Measurements from ENCODE around the gene XYLT1.

XYLT1 gene

GRCh38 chr16:17058471-17058870 lies 412.3 kb downstream of the XYLT1 start (continued):
- no peak for TF ChIP-seq GLI2 (tag by site-specific recombination; IDR thresholded peaks at IDR 0.05; ENCODE audit: borderline replicate concordance, low read depth)
- TF ChIP-seq ZNF76 (tag by site-specific recombination; IDR thresholded peaks at IDR 0.05; ENCODE audit: borderline replicate concordance, low read depth), result no peak
- no peak for TF ChIP-seq BCL6B (tag by site-specific recombination; IDR thresholded peaks at IDR 0.05)
- TF ChIP-seq ZNF2 (tag by site-specific recombination; IDR thresholded peaks at IDR 0.05), result no peak

GRCh38 chr16:17056666-17057065 lies 414.1 kb downstream of the XYLT1 start:
- no peaks in the 10 kb centered on the region for H3K9me3 ChIP-seq (ENCODE audit: control insufficient read depth, insufficient read depth, low read depth, low read length)
- no peak overlapping the region for H3K4me3 ChIP-seq (ENCODE audit: low read depth, low read length)
- CTCF ChIA-PET, result no interaction called here
- no peak overlapping the region for H3K27ac ChIP-seq (ENCODE audit: extremely low read depth, low read depth, low read length)
- TF ChIP-seq HOXC10 (CRISPR knock-in tag; IDR thresholded peaks at IDR 0.05) (no peak), ZNF354C (tag by site-specific recombination; IDR thresholded peaks at IDR 0.05; ENCODE audit: borderline replicate concordance, low read depth) (no peak), BCL11B (tag by site-specific recombination; IDR thresholded peaks at IDR 0.05; ENCODE audit: low read depth) (no peak), HIC1 (tag by site-specific recombination; IDR thresholded peaks at IDR 0.05) (no peak), ELK4 (IDR thresholded peaks at IDR 0.05; ENCODE audit: borderline replicate concordance, low read depth, low read length) (no peak)
- POLR2A ChIA-PET, result no interaction called here
- H3K36me3 ChIP-seq (ENCODE audit: control insufficient read depth in 2 of 2, insufficient read depth in 1 of 2, low read length in 2 of 2), result no peaks in the 10 kb centered on the region
- H3K4me1 ChIP-seq (ENCODE audit: control insufficient read depth, insufficient read depth, low read length), result no peaks in the 10 kb centered on the region

GRCh38 chr16:17053536-17054160 lies 417.1 kb downstream of the XYLT1 start:
- Histone ChIP-seq H3K4me3 (ENCODE audit: low read depth, low read length) (no peak overlapping the region), H3K9me3 (ENCODE audit: control insufficient read depth, insufficient read depth, low read depth, low read length) (no peaks in the 10 kb centered on the region), H3K36me3 (ENCODE audit: control insufficient read depth in 2 of 2, insufficient read depth in 1 of 2, low read length in 2 of 2) (no peaks in the 10 kb centered on the region), H3K27ac (ENCODE audit: extremely low read depth, low read depth, low read length) (no peak overlapping the region), H3K4me1 (ENCODE audit: control insufficient read depth, insufficient read depth, low read length) (no peaks in the 10 kb centered on the region)
- TF ChIP-seq ZNF596 (tag by site-specific recombination; IDR thresholded peaks at IDR 0.05) (no peak), ZNF473 (tag by site-specific recombination; IDR thresholded peaks at IDR 0.05) (no peak), ZNF791 (tag by site-specific recombination; IDR thresholded peaks at IDR 0.05) (no peak), ZNF626 (tag by site-specific recombination; IDR thresholded peaks at IDR 0.05) (no peak), ZNF37A (tag by site-specific recombination; IDR thresholded peaks at IDR 0.05) (no peak), ZXDB (tag by site-specific recombination; IDR thresholded peaks at IDR 0.05) (no peak), ZNF623 (tag by site-specific recombination; IDR thresholded peaks at IDR 0.05) (no peak), ZNF501 (tag by site-specific recombination; IDR thresholded peaks at IDR 0.05) (no peak), ZNF529 (tag by site-specific recombination; IDR thresholded peaks at IDR 0.05; ENCODE audit: insufficient replicate concordance) (no peak), ZNF280D (tag by site-specific recombination; IDR thresholded peaks at IDR 0.05) (no peak), ZNF747 (tag by site-specific recombination; IDR thresholded peaks at IDR 0.05) (no peak), GFI1B (tag by site-specific recombination; IDR thresholded peaks at IDR 0.05) (no peak), ZFP3 (tag by site-specific recombination; IDR thresholded peaks at IDR 0.05; ENCODE audit: low read depth) (no peak)
- ChIA-PET CTCF (interaction anchor here (0.6 kb wide), 1 partner anchor 152 kb away, joined by 4 read pairs; no protein-coding TSS in a partner anchor), POLR2A (no interaction called here)

Data from HEK293 (cell line).